CD4-positive, alpha-beta T cell (primary cell): ENCODE results near the gene NTN4. TPM values are rescaled to one million over a fixed set of nuclear protein-coding genes. Genes with fewer than 3 reads are reported as not detected.

Experiments used
- ATAC-seq: fragments of 200-7000 bp; cut with Tn5 transposase; one replicate; pipeline ENCODE4 v1.10.0; 2022; ENCODE audit warnings: mild to moderate bottlenecking; ENCODE audit not compliant: poor library complexity
- CTCF ChIA-PET: fragments of 350-600 bp; sonication (Branson Sonifier 250); formaldehyde crosslinking; loops from one replicate; lab custom pipeline; 2021; ENCODE audit warnings: antibody characterized with exemption, inconsistent platforms; lab: Charles Lee
- POLR2A ChIA-PET: fragments of 350-600 bp; sonication (Branson Sonifier 250); formaldehyde crosslinking; loops from one replicate; lab custom pipeline; 2021; ENCODE audit warnings: antibody characterized with exemption, inconsistent platforms; lab: Charles Lee
- DNase-seq, 14 experiments: peaks; one replicate each; pipeline ENCODE4 v3.0.0-alpha.2; 2013 to 2020; ENCODE audit warnings: mixed read lengths in 2 of 14
- H3K27ac ChIP-seq, 2 donors: one replicate each; pipeline versions ENCODE4 v1.5.1 to v1.7.0; 2013; ENCODE audit warnings: low read length in 2 of 2, low read depth in 1 of 2, mild to moderate bottlenecking in 1 of 2
- H3K27me3 ChIP-seq, 2 experiments: 1 replicate in 1 of 2; 2 replicates in 1 of 2; pipeline versions ENCODE4 v1.6.1 to v1.7.0; 2013; ENCODE audit warnings: low read length in 2 of 2, control low read depth in 1 of 2, mild to moderate bottlenecking in 1 of 2, moderate library complexity in 1 of 2; ENCODE audit not compliant: insufficient read depth in 2 of 2, control insufficient read depth in 1 of 2
- H3K36me3 ChIP-seq: one replicate; pipeline ENCODE4 v1.6.1; 2013; ENCODE audit warnings: low read length, control low read depth; ENCODE audit not compliant: insufficient read depth
- H3K4me1 ChIP-seq: one replicate; pipeline ENCODE4 v1.6.1; 2013; ENCODE audit warnings: low read length, control low read depth; ENCODE audit not compliant: insufficient read depth
- H3K4me3 ChIP-seq: one replicate; pipeline ENCODE4 v1.5.1; 2013; ENCODE audit warnings: mild to moderate bottlenecking, low read length, moderate library complexity
- H3K9me3 ChIP-seq, 2 experiments: 1 replicate in 1 of 2; 2 replicates in 1 of 2; pipeline versions ENCODE4 v1.6.1 to v1.7.0; 2013; ENCODE audit warnings: low read length in 2 of 2, mild to moderate bottlenecking in 2 of 2, control low read depth in 1 of 2, moderate library complexity in 1 of 2; ENCODE audit not compliant: control insufficient read depth in 1 of 2, insufficient read depth in 1 of 2
- H3K27ac Mint-ChIP-seq: one replicate; pipeline ENCODE4 v1.8.0; 2020; ENCODE audit warnings: mixed read lengths
- H3K27me3 Mint-ChIP-seq: one replicate; pipeline ENCODE4 v1.8.0; 2021; ENCODE audit warnings: mixed read lengths
- H3K36me3 Mint-ChIP-seq: one replicate; pipeline ENCODE4 v1.8.0; 2021; ENCODE audit warnings: low read depth, mixed read lengths
- H3K4me1 Mint-ChIP-seq: one replicate; pipeline ENCODE4 v1.8.0; 2021; ENCODE audit warnings: low read depth, mixed read lengths
- H3K4me3 Mint-ChIP-seq: one replicate; pipeline ENCODE4 v1.8.0; 2020; ENCODE audit warnings: mild to moderate bottlenecking, mixed read lengths
- H3K9me3 Mint-ChIP-seq: one replicate; pipeline ENCODE4 v1.8.0; 2020; ENCODE audit warnings: mixed read lengths
- CTCF ChIP-seq: fragments of 200-600 bp; IDR thresholded peaks from one replicate; pipeline ENCODE4 v1.8.0; 2022; ENCODE audit warnings: antibody characterized with exemption, mild to moderate bottlenecking
- intact Hi-C, 2 experiments: fragments of 100-400 bp; cut with DNase I in 1 of 2; cut with micrococcal nuclease in 1 of 2; formaldehyde crosslinking; loops; one replicate each; pipeline versions ENCODE4 v1.15.1 to v1.9.0; 2023 to 2025; cut with DNase I, micrococcal nuclease
- total RNA-seq, 174 experiments: library from RNA in 2 of 174; stranded (reverse) in 2 of 174; gene quantifications; one replicate each; pipeline ENCODE4 v1.2.3 and lab custom pipeline; 2021 to 2026

NTN4 gene
- total RNA-seq, 2 experiments from 2014 or later, result 0.47 to 0.71 TPM

DNA sequence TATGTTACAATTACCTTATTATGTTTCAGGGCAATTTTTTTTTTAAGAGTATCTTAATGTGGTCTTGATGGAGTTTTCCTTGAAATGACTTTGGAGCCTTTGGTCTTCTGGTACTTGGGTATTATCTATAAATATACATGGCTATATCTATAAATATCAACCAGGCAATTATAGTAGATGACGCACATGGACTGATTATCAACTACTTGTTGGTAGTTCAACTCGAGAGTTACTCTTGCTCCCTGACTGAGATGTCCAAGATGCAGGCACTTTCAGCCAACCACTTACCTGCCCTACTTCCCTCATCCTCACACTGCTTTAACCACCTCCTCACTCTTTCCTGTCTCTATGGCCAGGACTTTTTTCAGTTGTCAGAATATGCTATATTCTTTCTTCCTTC is 85.4 kb downstream of the NTN4 start:
- Mint-ChIP-seq H3K36me3 (no peaks in the 10 kb centered on the region), H3K4me1 (no peaks in the 10 kb centered on the region), H3K27me3 (peaks cover 18% of the 10 kb centered on the region), H3K27ac (no peak overlapping the region), H3K9me3 (no peaks in the 10 kb centered on the region), H3K4me3 (no peak overlapping the region)
- Histone ChIP-seq H3K4me1 (no peaks in the 10 kb centered on the region), H3K4me3 (no peak overlapping the region), H3K36me3 (no peaks in the 10 kb centered on the region), H3K27me3 (no peaks in the 10 kb centered on the region), H3K27ac (no peak overlapping the region), H3K9me3 (no peaks in the 10 kb centered on the region)
- no peak for ATAC-seq
- ChIA-PET POLR2A (no interaction called here), CTCF (interaction anchor here (0.9 to 1.4 kb wide), 2 partner anchors 10 to 39 kb away, joined by 3 to 4 read pairs; no protein-coding TSS in a partner anchor)
- no peak for DNase-seq
- no peak for TF ChIP-seq CTCF
- intact Hi-C loops, result no loop called here

DNA sequence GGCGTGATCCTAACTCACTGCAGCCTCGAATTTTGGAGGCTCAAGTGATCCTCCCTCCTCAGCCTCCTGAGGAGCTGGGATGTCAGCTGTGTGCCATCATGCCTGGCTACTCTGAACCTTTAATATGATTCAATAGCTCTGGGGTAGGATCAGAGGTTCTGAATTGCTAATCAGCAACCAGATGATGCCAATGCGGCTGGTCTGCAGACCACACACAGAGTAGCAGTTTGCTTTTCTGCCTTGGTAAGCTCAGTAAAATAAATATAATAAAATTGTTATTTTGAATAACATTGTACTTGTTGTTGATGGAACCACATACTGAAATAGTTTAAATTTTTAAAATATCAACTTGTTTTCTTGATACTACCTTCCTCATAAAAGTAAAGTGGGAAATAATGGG is 86.6 kb downstream of the NTN4 start:
- POLR2A ChIA-PET, result no interaction called here
- ATAC-seq (no peak), DNase-seq (no peak)
- no peaks in the 10 kb centered on the region for H3K9me3 ChIP-seq
- H3K4me3 Mint-ChIP-seq, result no peak overlapping the region
- no peaks in the 10 kb centered on the region for H3K27me3 ChIP-seq
- no peak overlapping the region for H3K4me3 ChIP-seq
- no peak for TF ChIP-seq CTCF
- CTCF ChIA-PET, result interaction anchor here (0.6 to 0.9 kb wide), 2 partner anchors 37 to 133 kb away, joined by 3 read pairs; no protein-coding TSS in a partner anchor
- H3K36me3 ChIP-seq, result no peaks in the 10 kb centered on the region
- intact Hi-C loops, result no loop called here
- no peak overlapping the region for H3K27ac Mint-ChIP-seq
- H3K4me1 ChIP-seq, result no peaks in the 10 kb centered on the region
- no peak overlapping the region for H3K27ac ChIP-seq
- peaks cover 18% of the 10 kb centered on the region for H3K27me3 Mint-ChIP-seq
- H3K36me3 Mint-ChIP-seq, result no peaks in the 10 kb centered on the region
- H3K4me1 Mint-ChIP-seq, result no peaks in the 10 kb centered on the region
- no peaks in the 10 kb centered on the region for H3K9me3 Mint-ChIP-seq

DNA sequence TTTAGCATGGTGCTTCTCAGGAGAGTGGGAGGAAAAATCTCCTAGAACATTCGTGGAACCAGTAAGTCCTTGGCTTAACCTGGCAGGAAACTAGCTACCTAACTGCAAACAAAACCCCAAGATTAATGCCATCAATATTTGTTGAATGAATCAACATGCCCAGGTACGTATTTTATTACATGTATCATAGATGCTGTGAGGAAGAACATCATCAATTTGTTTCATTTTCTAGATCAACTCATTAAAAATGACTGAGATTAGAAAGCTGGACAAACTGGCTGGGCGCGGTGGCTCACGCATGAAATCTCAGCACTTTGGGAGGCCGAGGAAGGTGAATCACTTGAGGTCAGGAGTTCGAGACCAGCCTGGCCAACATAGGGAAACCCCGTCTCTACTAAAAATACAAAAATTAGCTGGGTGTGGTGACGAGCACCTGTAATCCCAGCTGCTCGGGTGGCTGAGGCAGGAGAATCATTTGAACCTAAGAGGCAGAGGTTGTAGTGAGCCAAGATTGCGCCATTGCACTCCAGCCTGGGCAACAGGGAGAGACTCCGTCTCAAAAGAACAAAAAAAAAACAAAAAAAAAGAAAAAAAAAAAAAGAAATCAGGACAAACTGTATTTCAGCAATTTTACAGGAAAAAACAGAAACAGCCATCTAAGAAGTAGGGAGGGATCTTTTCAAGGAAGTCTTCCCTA is 88.7 kb downstream of the NTN4 start:
- Mint-ChIP-seq H3K4me3 (no peak overlapping the region), H3K36me3 (no peaks in the 10 kb centered on the region), H3K4me1 (no peaks in the 10 kb centered on the region), H3K27ac (no peak overlapping the region), H3K9me3 (no peaks in the 10 kb centered on the region), H3K27me3 (peaks cover 10% of the 10 kb centered on the region)
- ATAC-seq, result no peak
- Histone ChIP-seq H3K36me3 (no peaks in the 10 kb centered on the region), H3K27ac (no peak overlapping the region), H3K4me1 (no peaks in the 10 kb centered on the region), H3K27me3 (no peaks in the 10 kb centered on the region), H3K9me3 (no peaks in the 10 kb centered on the region), H3K4me3 (no peak overlapping the region)
- DNase-seq, result no peak
- TF ChIP-seq CTCF, result no peak
- CTCF ChIA-PET, result interaction anchor here (1.1 to 1.2 kb wide), 2 partner anchors 9 to 18 kb away, joined by 3 to 4 read pairs; no protein-coding TSS in a partner anchor
- intact Hi-C loops, result no loop called here
- POLR2A ChIA-PET, result no interaction called here
